Measurements from ENCODE around the gene SLC20A1. TPM values are rescaled to one million over a fixed set of nuclear protein-coding genes. Genes with fewer than 3 reads are reported as not detected.

The SLC20A1 gene
- total RNA-seq, 1 donor from 2014 or later: 96.7 TPM

- no peak for FAIRE-seq
These were observed 42.5 kb downstream of the SLC20A1 start for GRCh38 chr2:112688086-112688880.

GRCh38 chr2:112690853-112691401, 45.2 kb downstream of the SLC20A1 start:
- Mint-ChIP-seq H3K4me3 (ENCODE audit: unreplicated experiment) (no peak overlapping the region), H3K4me1 (ENCODE audit: low read depth, unreplicated experiment) (peaks cover 21% of the 10 kb centered on the region), H3K27ac (ENCODE audit: unreplicated experiment) (peak overlapping the region; percentile 81), H3K27me3 (ENCODE audit: low read depth, unreplicated experiment) (peaks cover 13% of the 10 kb centered on the region), H3K36me3 (ENCODE audit: low read depth, unreplicated experiment) (no peaks in the 10 kb centered on the region), H3K9me3 (ENCODE audit: unreplicated experiment) (no peaks in the 10 kb centered on the region)
- no peak overlapping the region for H3K27ac ChIP-seq (ENCODE audit: low read depth, low read length)
- no peak overlapping the region for H3K9ac ChIP-seq (ENCODE audit: low read length)
- no peaks in the 10 kb centered on the region for H3K9me3 ChIP-seq (ENCODE audit: insufficient read depth, low read depth, low read length)
- no peaks in the 10 kb centered on the region for H3K79me2 ChIP-seq (ENCODE audit: insufficient read depth, low read length)
- FAIRE-seq (no peak), DNase-seq (ENCODE audit: low read depth) (peak; percentile 52)
- peak overlapping the region; percentile 67 for H3K4me2 ChIP-seq (ENCODE audit: low read length)
- H3K27me3 ChIP-seq (ENCODE audit: insufficient read depth, low read length): no peaks in the 10 kb centered on the region
- no peak overlapping the region for H3K4me3 ChIP-seq (ENCODE audit: insufficient read depth, low read depth, low read length)
- H4K20me1 ChIP-seq (ENCODE audit: insufficient read depth, low read length): no peaks in the 10 kb centered on the region
- H3K4me1 ChIP-seq (ENCODE audit: insufficient read depth, low read length): peaks cover 21% of the 10 kb centered on the region
- no peak overlapping the region for H2AFZ ChIP-seq (ENCODE audit: low read depth, low read length)
- no peak for TF ChIP-seq EZH2 (IDR thresholded peaks at IDR 0.05; ENCODE audit: insufficient read depth, low read length)
- TF ChIP-seq, protein P1, sequence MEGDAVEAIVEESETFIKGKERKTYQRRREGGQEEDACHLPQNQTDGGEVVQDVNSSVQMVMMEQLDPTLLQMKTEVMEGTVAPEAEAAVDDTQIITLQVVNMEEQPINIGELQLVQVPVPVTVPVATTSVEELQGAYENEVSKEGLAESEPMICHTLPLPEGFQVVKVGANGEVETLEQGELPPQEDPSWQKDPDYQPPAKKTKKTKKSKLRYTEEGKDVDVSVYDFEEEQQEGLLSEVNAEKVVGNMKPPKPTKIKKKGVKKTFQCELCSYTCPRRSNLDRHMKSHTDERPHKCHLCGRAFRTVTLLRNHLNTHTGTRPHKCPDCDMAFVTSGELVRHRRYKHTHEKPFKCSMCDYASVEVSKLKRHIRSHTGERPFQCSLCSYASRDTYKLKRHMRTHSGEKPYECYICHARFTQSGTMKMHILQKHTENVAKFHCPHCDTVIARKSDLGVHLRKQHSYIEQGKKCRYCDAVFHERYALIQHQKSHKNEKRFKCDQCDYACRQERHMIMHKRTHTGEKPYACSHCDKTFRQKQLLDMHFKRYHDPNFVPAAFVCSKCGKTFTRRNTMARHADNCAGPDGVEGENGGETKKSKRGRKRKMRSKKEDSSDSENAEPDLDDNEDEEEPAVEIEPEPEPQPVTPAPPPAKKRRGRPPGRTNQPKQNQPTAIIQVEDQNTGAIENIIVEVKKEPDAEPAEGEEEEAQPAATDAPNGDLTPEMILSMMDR (IDR thresholded peaks at IDR 0.05; ENCODE audit: insufficient read depth, low read depth, low read length): peak; percentile 34
- H3K36me3 ChIP-seq (ENCODE audit: insufficient read depth, low read length): no peaks in the 10 kb centered on the region

More at GRCh38 chr2:112688086-112688880, 42.5 kb downstream of the SLC20A1 start:
- H4K20me1 ChIP-seq (ENCODE audit: insufficient read depth, low read length): no peaks in the 10 kb centered on the region
- H3K4me2 ChIP-seq (ENCODE audit: low read length): no peak overlapping the region
- H3K36me3 ChIP-seq (ENCODE audit: insufficient read depth, low read length): no peaks in the 10 kb centered on the region
- H3K27me3 ChIP-seq (ENCODE audit: insufficient read depth, low read length): no peaks in the 10 kb centered on the region
- H3K4me1 ChIP-seq (ENCODE audit: insufficient read depth, low read length): peaks cover 21% of the 10 kb centered on the region
- no peaks in the 10 kb centered on the region for H3K36me3 Mint-ChIP-seq (ENCODE audit: low read depth, unreplicated experiment)
- H3K4me1 Mint-ChIP-seq (ENCODE audit: low read depth, unreplicated experiment): peaks cover 21% of the 10 kb centered on the region
- H3K4me3 Mint-ChIP-seq (ENCODE audit: unreplicated experiment): no peak overlapping the region
- no peaks in the 10 kb centered on the region for H3K9me3 ChIP-seq (ENCODE audit: insufficient read depth, low read depth, low read length)
- H3K27ac ChIP-seq (ENCODE audit: low read depth, low read length): no peak overlapping the region
- no peaks in the 10 kb centered on the region for H3K9me3 Mint-ChIP-seq (ENCODE audit: unreplicated experiment)
- no peak overlapping the region for H3K27ac Mint-ChIP-seq (ENCODE audit: unreplicated experiment)
- H3K27me3 Mint-ChIP-seq (ENCODE audit: low read depth, unreplicated experiment): peaks cover 18% of the 10 kb centered on the region
- no peak overlapping the region for H3K4me3 ChIP-seq (ENCODE audit: insufficient read depth, low read depth, low read length)
- TF ChIP-seq, protein P1 (IDR thresholded peaks at IDR 0.05; ENCODE audit: insufficient read depth, low read depth, low read length): no peak
- no peak for TF ChIP-seq EZH2 (IDR thresholded peaks at IDR 0.05; ENCODE audit: insufficient read depth, low read length)
- no peak for DNase-seq (ENCODE audit: low read depth)
- no peak overlapping the region for H2AFZ ChIP-seq (ENCODE audit: low read depth, low read length)
- H3K9ac ChIP-seq (ENCODE audit: low read length): no peak overlapping the region
- H3K79me2 ChIP-seq (ENCODE audit: insufficient read depth, low read length): no peaks in the 10 kb centered on the region

- H3K4me3 ChIP-seq (ENCODE audit: insufficient read depth, low read depth, low read length): no peak overlapping the region
- no peaks in the 10 kb centered on the region for H3K36me3 ChIP-seq (ENCODE audit: insufficient read depth, low read length)
- no peak overlapping the region for H2AFZ ChIP-seq (ENCODE audit: low read depth, low read length)
- peaks cover 11% of the 10 kb centered on the region for H3K27me3 Mint-ChIP-seq (ENCODE audit: low read depth, unreplicated experiment)
- H3K27ac ChIP-seq (ENCODE audit: low read depth, low read length): peak overlapping the region; percentile 42
- H3K4me1 Mint-ChIP-seq (ENCODE audit: low read depth, unreplicated experiment): peaks cover 21% of the 10 kb centered on the region
- H3K27ac Mint-ChIP-seq (ENCODE audit: unreplicated experiment): peak overlapping the region; percentile 96
- no peaks in the 10 kb centered on the region for H3K27me3 ChIP-seq (ENCODE audit: insufficient read depth, low read length)
- no peaks in the 10 kb centered on the region for H4K20me1 ChIP-seq (ENCODE audit: insufficient read depth, low read length)
- H3K4me1 ChIP-seq (ENCODE audit: insufficient read depth, low read length): peaks cover 21% of the 10 kb centered on the region
- DNase-seq (ENCODE audit: low read depth) (peak; percentile 25), FAIRE-seq (no peak)
- peak overlapping the region; percentile 67 for H3K4me2 ChIP-seq (ENCODE audit: low read length)
- H3K4me3 Mint-ChIP-seq (ENCODE audit: unreplicated experiment): no peak overlapping the region
- no peaks in the 10 kb centered on the region for H3K9me3 ChIP-seq (ENCODE audit: insufficient read depth, low read depth, low read length)
- no peaks in the 10 kb centered on the region for H3K79me2 ChIP-seq (ENCODE audit: insufficient read depth, low read length)
- TF ChIP-seq, protein P1 (IDR thresholded peaks at IDR 0.05; ENCODE audit: insufficient read depth, low read depth, low read length): no peak
- no peak for TF ChIP-seq EZH2 (IDR thresholded peaks at IDR 0.05; ENCODE audit: insufficient read depth, low read length)
- no peak overlapping the region for H3K9ac ChIP-seq (ENCODE audit: low read length)
- H3K36me3 Mint-ChIP-seq (ENCODE audit: low read depth, unreplicated experiment): no peaks in the 10 kb centered on the region
- H3K9me3 Mint-ChIP-seq (ENCODE audit: unreplicated experiment): no peaks in the 10 kb centered on the region
These were observed 46.1 kb downstream of the SLC20A1 start for GRCh38 chr2:112691881-112692281.

Data from astrocyte (in vitro differentiated cells and primary cell).